ENCODE data around the gene ENGASE.

GRCh38 chr17:79031996-79032875 lies 42.4 kb upstream of the ENGASE start:
- TF ChIP-seq CTCF (conservative IDR thresholded peaks at IDR 0.05; ENCODE audit: low read depth, low read length) (no peak), EZH2phosphoT487 (IDR thresholded peaks at IDR 0.05; ENCODE audit: borderline replicate concordance, low read length) (no peak), EZH2 (IDR thresholded peaks at IDR 0.05; ENCODE audit: low read length, unreplicated experiment) (no peak)

All from PC-3 (cell line).